ENCODE data around the gene TBCCD1.
"Not testable (repeated sequence)": the region's sequence is repeated elsewhere in the genome, so short reads cannot be mapped to it uniquely, and the experiment has no call there.

Gene TBCCD1

DNA sequence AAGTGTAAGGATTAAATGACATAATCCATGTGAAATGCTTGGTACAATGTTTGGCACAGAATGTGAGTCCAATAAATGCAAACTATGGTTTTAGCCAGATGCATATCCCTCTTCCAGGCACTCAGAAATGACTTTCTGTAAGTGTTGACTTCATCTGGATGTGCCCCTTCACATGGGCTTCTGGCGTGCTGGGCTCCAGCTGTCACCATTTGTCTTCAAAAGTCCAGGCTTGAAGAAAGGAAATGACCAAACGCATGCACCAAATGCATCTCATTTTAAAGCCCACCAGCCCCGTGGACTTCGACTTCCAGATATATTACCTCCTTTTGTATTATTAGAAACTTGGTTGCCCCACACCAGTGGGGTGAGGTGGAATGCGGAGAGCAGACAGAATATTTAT, 46.7 kb downstream of the TBCCD1 start:
- DNase-seq (ENCODE audit: low read depth in 2 of 2): no peak

DNA sequence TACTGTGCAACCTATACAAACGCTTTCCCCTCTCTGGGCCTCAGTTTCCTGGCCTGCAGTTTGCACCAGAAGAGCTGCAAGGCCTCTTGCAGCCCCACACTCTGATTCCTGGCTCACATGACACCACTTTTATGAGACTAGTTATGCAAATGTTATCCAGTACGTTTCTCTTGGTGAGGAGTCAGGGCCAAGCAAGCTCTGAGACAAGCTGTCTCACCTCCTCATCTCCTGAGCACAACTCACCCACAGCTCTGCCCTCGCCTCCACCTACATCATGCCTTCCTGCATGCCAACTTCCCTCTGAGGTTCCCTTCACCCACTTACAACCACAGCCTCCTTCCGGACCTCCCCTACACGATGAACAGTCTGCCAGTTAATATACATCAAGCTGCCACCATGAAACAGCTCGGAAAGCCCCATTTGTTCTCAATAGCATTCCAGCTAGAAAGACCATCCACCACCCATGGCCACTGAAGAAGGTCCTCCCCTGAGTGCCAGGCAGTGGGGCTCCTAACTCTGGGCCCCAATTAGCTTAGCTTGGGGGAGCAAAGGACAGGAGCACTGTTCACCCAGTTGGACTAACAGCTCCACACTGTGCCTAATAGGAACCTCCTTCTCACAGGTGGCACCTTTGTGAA, 48.0 kb downstream of the TBCCD1 start:
- DNase-seq (ENCODE audit: low read depth in 2 of 2): peak; percentile 34 to 62

DNA sequence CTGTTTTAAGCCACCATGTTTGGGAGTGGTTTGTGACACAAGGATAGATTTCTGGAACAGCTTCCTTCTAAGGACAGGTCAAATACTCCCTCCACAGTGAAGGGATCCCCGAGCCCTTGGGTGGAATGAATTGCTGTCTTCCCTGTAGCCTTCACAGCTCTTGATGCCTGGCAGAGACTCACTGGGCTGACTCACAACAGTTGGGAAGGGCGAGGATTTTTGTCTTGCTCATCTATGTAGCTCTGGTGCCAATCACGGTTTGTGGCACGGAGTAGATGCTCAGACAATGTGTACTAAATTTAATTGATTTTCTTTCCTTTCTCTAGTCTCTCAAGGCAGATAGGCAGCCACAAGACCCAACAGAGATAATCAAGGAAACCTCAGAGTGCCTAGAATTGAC, 49.9 kb downstream of the TBCCD1 start:
- no peak for DNase-seq (ENCODE audit: low read depth in 2 of 2)

DNA sequence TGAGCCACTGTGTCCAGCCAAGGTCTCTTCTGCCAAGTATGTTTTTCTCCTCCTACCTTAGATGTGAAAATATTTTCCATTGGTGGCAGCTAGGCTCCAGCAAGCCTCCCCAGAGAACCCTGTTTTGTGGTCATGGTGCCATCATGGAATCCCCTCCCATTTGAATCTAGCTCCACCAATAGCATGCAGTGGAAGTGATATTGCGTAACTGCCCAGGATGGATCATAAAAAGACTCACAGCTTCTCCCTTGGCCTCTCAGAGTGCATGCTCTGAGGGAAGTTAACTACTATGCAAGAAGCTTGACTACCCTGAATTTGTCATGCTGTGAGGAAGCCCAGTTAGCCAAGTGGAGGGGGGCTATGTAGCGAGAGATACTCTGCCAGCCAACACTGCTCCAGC, 50.5 kb downstream of the TBCCD1 start:
- DNase-seq (ENCODE audit: low read depth in 2 of 2): no peak

DNA sequence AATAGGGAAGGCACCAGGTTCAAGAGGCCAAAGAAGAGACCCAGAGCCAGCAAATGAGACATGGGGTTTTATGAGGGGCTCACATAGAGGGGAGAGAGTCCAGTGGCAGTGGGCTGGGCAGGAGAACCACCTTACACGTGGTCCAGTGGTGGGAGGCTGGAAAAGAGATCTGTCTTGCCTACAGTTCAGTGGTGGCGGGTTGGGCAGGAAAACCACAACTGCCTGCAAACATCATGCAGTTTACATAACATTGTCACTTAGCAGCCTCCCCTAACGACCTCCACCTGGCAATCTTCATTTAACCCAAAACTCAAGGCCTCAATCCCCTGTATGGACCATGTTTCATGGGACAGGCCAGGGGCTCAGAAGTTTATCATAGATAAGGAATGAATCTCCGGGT, 52.0 kb downstream of the TBCCD1 start:
- no peak for DNase-seq (ENCODE audit: low read depth in 2 of 2)

DNA sequence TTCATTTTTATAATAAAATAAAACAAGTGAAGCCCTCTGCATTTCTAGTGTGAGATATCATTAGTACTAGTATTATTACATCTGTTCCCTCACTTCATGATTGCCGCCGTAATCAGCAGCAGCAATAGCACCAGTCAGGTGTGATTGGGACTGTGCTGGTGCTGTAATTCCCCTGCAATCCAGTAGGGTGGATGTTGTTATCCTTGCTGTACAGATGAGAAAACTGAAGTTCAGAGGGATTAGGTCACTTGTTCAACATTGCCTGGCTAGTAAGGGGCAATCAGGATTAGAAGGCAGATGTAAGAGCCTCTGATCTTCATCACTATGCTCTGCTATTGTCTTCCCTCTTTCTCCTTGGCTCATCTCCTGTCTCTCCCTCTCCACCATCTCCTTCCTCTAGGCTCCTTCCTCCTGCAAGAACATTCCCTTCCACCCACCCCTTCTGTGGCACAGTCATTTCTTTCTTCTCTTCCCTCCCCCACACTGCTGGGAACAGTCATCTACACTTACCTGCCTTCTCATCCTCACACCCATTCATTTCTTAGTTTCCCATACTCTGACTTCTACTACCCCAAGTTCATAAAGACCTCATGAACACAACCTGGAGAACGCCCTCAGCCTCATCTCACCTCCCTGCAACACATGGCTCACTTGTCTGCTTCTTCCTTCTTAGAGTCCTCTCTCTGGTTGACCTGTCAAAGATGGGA, 52.7 kb downstream of the TBCCD1 start:
- DNase-seq (ENCODE audit: low read depth in 2 of 2): no peak

DNA sequence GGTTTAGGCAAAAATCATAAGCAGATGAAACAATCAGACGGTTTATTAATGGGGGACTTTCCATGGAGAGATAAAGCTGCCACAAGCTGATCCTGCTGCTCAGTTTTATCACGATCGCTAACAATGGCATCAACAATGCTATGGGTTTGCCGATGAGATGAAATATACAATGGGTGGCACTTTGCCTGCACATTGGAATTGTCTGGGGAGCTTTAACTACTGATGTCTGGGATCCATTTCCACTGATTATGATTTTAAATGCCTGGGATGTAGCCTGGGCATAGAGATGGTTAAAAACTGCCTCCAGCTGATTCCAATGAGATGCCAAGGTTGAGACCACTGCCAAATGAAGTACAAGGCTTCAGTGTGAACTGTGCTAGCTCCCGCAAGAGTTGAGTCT, 53.8 kb downstream of the TBCCD1 start:
- no peak for DNase-seq (ENCODE audit: low read depth in 2 of 2)

DNA sequence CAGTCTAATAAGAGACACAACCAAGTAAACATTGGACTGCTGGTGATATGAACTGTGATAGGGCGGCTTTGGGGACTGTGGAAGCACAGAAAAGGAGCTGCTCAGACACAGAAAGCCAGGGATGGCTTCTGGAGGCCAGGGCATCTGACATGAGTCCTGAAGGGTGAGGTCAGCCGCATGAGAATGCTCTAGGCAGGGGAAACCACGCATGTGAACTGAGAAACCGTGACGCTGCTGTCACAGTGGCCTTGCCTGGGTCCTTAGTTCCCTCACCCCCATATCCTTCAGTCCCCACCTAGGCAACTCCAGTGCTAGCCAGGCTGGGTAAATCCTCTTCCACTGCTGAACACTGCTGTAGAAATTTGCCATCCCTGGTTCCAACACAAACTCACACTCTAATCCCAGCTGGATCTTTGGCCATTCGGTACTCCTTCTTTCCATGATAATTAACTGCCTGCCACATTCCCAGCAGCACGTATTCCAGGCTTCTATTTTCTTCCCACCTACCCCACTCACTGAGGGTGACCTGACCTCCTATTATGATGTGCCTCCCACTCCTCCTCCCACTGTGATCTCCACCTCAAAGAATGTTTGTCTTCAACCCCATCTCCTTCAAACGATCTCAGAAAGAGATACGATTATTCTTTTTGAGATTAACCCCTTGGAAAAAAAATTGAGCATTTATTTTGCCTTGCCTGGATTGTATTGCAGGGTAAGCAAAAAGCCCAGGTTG, 54.4 kb downstream of the TBCCD1 start:
- DNase-seq (ENCODE audit: low read depth in 2 of 2): no peak

DNA sequence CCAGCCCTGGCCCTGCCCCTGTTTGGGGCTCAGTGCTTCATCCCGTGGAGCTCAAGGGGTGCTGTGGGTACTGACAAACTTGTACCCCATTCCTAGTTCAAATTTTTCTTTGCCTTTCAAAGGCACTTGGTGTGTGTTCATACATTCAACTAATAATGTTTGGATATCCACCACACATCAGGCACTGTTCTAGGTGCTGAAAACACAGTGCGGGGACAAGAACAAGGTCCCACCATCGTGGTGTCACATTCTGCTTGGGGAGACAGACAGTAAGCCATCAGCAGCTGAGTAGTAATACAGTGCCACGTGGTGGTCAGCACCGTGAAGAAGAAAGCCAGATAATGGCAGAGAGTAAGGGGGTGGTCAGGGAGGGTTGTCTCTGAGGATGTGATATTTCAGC, 55.4 kb downstream of the TBCCD1 start:
- DNase-seq (ENCODE audit: low read depth in 2 of 2): no peak

DNA sequence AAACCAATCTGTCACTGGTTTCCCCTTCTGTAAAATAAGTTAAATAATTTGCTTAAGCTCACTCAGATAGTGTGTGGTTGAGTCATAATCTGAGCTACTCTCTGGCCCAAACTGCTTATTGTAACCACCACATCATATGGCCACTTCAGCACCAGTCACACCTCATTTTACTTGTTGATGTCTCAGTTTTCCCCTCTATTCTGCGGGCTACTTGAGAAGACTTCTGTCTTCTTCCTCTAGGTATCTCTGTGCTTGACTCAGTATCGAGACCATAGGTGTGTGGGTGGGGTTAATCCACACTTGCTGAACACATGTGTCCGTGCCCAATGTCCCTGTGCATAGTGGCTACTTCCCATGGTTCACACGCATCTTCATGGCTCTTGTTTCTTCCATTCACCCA, 55.9 kb downstream of the TBCCD1 start:
- no peak for DNase-seq (ENCODE audit: low read depth in 2 of 2)

DNA sequence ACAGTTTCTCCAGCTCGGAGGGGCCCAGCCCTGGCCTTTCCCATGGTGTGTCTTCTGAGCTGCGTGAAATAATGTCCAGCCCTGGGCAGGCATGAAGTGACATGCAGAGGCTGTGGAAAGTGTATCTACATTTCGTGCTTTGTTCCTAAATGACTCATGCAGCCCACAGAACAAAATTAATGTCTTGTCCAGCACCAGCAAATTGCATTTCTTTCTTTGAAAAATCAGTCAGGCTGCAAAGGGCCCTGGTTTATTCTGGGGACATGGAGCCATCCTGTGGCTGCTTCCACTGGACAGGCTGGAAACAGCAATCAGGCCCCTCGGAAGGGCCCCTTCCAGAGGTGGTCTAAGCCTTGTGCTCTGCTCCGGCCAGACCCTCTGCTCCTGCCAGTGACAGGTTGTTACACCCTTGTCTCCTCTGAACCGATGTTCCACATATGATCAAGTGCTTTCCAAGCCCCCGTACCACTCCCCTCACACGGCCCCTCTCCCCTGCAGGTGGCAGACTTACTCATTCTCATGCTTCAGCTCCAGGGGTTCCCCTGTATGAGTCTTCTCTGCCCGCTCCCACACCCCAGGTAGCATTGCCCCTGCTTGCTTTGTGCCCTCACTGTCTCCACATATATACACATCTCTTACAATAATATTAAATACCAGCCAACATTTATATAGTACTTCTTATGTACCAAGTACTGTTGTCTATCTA, 56.6 kb downstream of the TBCCD1 start:
- DNase-seq (ENCODE audit: low read depth in 2 of 2): no peak

DNA sequence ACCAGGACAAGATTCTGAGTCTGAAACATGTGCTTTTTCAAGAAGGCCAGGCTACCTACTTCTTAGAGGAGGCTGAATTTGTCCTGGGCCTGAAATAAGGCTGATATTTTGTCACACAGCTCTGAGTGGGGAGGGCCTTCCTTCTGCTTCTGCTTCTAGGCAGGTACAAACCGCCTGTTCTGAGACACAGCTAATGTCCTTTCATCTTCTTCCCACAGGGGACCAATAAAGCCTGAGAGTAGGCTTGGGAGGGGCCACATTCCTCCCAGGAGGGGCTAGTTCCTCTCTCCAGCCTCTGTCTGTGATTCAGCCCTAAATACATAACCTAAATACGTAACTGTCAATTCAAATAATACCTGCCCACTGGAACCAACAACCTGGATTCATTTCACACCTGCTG, 57.7 kb downstream of the TBCCD1 start:
- no peak for DNase-seq (ENCODE audit: low read depth in 2 of 2)

DNA sequence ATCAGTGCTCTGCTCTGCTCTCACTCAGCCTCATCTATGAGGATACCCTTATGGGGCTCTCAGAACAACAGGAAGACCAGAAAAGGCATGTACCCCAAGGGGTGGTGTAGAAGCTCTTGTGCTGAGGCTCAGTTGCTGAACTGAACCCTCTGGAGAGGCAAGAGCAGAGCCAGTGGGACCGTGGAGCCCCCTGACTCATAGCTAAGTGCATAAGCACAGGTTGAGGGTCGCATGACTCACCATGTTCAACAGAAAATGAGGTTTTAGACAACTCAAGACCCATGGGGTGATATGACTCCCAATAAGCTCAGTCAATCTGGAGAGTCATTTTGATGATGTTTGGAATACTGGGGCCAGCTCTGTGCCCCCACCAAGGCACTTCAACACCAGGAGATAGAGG, 60.3 kb downstream of the TBCCD1 start:
- no peak for DNase-seq (ENCODE audit: low read depth in 2 of 2)

DNA sequence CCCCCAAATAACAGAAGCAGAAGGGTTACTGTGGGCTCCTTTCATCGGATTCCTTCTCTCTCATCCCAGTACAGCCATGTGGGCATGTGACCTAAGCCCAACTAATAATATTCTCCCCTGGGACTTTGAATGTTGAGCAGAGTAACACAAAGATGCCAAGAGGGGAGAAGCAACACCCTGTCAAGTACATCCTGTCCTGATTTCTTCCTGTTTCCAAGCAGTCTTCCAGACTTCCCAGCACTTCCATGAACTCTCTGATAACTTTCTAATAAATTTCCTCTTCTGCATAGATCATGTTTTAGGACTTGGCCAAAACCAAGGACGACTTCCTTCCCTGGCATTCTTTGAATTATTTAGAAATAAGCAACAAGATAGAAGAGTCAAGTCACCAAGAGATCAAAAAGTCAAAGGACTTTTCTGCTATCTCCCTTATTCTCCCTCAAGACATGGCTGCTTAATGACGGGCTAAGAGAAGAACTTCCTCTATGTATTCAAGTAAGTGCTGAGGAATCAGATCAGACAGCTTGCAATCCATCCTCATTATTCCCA, 60.9 kb downstream of the TBCCD1 start:
- DNase-seq (ENCODE audit: low read depth in 2 of 2): no peak

DNA sequence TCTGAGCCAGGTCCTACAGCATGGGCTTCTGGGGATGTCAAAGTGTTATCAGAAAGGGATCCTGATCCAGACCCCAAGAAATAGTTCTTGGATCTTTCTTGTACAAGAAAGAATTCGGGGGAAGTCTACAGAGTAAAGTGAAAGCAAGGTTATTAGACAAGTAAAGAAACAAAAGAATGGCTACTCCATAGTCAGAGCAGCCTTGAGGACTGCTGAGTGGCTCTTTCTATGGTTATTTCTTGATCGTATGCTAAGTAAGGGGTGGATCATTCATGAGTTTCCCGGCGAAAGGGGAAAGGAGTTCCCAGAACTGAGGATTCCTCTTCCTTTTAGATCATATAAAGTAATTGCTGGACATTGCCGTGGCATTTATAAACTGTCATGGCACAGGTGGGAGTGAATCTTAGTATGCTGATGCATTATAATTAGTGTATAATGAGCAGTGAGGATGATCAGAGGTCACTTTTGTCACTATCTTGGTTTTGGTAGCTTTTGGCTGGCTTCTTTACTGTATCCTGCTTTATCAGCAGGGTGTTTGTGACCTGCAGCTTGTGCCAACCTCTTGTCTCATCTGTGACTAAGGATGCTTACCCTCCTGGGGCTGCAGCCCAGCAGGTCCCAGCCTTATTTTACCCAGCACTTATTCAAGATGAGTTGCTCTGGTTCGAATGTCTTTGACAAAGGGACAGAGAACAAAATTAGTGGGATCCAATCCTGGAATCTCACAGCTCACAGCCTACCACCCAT, 64.0 kb downstream of the TBCCD1 start:
- DNase-seq (ENCODE audit: low read depth in 2 of 2): no peak

DNA sequence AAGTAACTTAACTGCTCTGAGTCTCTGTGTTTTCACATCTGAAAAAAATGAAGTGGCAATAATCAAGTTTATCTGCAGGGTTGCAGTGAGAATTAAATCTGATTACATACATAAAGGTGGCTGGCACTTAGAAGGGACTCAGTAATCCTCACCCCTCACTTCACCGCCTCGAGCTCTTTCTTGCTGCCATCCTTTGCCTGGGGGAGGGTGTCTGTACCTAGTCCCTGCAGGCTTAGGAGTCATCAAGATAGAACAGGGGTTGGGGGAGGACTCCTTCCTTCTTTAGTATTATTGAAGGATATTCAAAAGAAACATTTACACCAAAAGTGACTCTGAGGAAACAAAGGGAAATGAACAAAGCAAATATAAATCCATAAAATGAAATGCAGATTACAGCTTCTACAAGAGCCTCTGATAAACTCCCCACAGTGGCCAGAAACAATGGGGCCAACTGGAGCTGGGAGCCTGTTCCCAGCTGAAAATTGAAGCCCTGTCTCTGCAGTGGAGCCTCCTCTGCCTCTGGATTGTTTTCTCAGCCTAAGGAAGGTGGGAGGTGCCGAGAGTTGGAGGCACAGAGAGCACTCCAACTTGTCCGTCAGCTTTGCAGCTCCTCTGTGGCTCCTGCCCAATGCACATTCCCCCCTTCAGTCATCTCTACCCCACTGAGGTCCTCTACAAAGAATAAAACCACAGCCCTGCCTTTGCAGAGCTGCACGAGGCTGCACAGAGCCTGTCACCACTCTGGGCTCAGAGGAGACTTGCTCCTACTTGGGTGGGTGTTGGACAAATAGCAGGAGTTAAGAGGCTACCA, 64.8 kb downstream of the TBCCD1 start:
- DNase-seq (ENCODE audit: low read depth in 2 of 2): no peak

DNA sequence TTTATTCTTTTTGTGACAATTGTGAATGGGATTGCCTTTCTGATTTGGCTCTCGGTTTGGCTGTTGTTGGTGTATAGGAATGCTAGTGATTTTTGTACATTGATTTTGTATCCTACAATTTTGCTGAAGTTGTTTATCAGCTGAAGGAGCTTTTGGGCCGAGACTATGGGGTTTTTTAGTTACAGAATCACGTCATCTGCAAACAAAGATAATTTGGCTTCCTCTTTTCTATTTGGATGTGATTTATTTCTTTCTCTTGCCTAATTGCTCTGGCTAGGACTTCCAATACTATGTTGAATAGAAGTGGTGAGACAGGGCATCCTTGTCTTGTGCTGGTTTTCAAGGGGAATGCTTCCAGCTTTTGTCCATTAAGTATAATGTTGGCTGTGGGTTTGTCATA, 67.2 kb downstream of the TBCCD1 start:
- not testable (repeated sequence) for DNase-seq (ENCODE audit: low read depth in 2 of 2)

DNA sequence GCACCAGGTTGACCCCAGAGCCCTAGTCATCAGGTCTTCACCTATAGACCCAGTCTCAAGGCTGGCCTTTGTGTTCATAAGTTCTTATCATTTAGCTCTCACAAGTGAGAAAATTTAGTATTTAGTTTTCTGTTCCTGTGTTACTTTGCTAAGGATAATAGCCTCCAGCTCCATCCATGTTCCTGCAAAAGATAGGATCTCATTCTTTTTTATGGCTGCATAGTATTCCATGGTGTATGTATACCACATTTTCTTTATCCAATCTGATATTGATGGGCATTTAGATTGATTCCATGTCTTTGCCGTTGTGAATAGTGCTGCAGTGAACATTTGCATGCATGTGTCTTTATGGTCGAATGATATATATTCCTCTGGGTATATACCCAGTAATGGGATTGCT, 69.1 kb downstream of the TBCCD1 start:
- not testable (repeated sequence) for DNase-seq (ENCODE audit: low read depth in 2 of 2)

DNA sequence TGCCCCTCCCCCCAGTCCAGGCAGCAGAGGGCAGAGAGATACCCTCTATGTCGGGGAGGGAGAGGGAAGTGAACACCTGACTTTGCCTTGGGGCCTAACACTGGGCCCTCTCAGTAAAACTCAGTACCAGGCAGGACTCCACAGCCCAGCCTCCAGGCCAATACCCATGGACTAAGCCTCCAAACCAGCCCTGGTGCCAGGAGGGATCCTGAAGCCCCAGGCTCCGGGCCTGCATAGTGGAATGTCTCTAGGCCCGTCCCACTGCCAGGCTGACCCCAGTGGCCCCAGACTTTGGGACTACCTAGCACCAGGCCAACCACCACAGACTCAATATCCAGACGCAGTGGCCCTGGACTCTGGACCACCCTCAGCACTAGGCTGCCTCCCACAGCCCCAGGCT, 69.5 kb downstream of the TBCCD1 start:
- DNase-seq (ENCODE audit: low read depth in 2 of 2): no peak

DNA sequence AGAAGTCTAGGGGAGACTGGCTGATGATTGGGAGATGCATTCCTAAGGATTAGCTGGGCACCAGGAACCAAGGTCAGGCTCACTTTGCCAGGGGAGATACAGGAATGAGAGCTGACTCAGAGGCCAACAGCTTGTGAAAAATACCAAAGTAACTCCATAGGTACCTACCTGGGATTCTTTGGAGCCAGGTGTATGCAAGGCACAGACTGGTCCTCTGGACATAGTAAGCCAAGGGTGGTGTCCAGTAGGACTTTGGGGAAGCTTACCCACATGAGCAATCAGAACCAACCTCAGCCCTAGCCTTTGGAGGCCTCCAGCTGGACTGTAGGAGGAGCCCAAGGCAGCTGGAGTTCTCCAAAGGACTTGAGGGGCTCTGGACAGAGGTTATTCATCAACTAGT, 70.5 kb downstream of the TBCCD1 start:
- no peak for DNase-seq (ENCODE audit: low read depth in 2 of 2)
